ENCODE results near the gene GTF3A. TPM values are rescaled to one million over a fixed set of nuclear protein-coding genes. Genes with fewer than 3 reads are reported as not detected.

GTF3A gene
- 71.5 and 89.0 TPM in 2 replicates for total RNA-seq

DNA sequence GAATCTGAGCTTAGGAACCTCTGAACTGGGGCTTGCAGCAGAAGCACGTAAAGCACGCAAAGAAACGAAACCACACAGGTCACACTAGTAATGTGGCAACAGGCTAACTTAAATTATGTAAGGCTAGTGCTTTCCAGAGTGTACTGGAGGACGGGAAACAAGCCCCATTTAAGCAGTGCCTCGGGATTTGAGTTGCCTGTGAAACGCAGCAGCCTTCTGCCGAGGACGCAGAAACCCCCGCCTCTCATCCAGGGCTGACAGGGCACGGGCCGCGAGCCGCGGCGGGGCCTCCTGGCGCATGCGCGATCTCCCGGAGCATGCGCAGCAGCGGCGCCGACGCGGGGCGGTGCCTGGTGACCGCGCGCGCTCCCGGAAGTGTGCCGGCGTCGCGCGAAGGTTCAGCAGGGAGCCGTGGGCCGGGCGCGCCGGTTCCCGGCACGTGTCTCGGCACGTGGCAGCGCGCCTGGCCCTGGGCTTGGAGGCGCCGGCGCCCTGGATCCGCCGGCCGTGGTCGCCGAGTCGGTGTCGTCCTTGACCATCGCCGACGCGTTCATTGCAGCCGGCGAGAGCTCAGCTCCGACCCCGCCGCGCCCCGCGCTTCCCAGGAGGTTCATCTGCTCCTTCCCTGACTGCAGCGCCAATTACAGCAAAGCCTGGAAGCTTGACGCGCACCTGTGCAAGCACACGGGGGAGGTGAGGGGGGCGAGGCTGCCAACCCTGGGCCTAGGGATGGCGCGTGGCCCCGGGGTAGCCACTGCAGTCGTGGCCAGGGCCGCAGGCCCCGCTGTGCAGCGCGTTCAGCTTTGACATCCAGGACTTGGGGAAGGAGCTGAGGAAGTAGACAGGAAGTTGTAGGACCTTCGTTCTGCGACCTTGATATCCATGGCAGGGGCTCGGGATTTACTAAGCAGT, at the start of gene GTF3A:
GTF3A (plus strand) TSS at position 374 of the 912 bp plus-strand sequence.

DNA sequence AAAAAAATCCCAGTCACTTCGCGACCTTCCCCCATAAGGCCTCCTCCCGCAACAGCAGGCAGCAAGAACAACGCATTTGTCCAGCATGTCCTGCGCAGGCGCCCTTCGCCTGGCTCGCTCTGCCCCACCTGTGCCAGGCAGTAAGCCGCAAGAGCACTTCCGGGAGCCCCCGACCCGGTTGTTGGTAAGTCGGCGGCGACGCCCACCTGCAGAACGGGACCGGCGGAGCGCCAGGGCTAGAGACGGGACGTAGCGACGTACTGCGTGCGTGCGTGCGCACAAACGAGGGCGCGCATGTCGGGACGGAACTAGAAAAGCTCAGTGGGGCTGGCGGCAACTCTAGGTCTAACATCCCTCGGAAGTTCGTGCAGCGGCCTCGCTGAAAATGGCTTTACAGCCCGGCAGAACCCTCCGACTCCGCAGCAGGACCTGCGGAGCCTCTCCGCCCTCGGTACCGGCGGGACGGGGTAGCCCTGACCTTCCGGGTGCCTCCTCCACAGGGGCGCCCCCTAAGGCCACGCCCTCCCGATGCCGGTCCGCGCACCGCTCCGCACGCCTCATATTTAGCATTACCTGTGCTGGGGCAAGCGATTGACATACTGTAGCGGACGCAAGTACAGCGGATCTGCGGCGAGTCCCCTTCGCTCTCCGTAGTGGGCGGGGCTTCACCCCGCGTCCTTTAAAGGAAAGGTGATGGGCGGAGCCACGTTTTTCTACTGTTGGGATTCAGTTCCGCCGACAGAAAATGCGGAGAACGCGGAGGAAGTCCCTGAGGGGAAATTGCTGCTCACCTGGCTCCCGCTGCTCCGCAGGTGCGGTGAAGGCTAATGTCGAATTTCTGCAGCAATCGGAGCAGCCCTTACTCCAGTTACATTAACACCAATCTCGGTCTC, 25.8 kb downstream of the GTF3A start, which contains the start of gene MTIF3:
MTIF3 (minus strand) TSS at position 629 of the 893 bp plus-strand sequence. CDS start 10,116 bp downstream, outside the sequence.

Other genes with a start within 250 kb of the GTF3A start
- gene RPL21, start 173.1 kb upstream of the GTF3A start, total RNA-seq = 339 and 477 TPM in 2 replicates
- gene RASL11A, start 153.8 kb upstream of the GTF3A start, total RNA-seq = 5.7 and 6.3 TPM in 2 replicates
- 47.2 and 48.5 TPM in 2 replicates for gene MTIF3, start 25.9 kb downstream of the GTF3A start, total RNA-seq
- 9.2 and 10.6 TPM in 2 replicates for gene LNX2, start 195.9 kb downstream of the GTF3A start, total RNA-seq
- gene POLR1D, start 197.3 kb downstream of the GTF3A start, total RNA-seq = 41.6 and 55.3 TPM in 2 replicates